IMR-90 (cell line): Measurements from ENCODE around the gene MIPEP. TPM values are rescaled to one million over a fixed set of nuclear protein-coding genes. Genes with fewer than 3 reads are reported as not detected.

Experiments
- ATAC-seq: fragments of 200-7000 bp; cut with Tn5 transposase; 2 replicates; pipeline ENCODE4 v1.9.1; 2020; ENCODE audit warnings: low read depth, mild to moderate bottlenecking, moderate library complexity
- BruUV-seq: library from RNA; stranded (reverse); fragments of 400-500 nt; replicated peaks from 2 replicates; lab custom pipeline; 2021; lab: Mats Ljungman, UMichigan
- CTCF ChIA-PET: fragments of 300-600 bp; formaldehyde crosslinking; extraction: SDS; loops from one replicate; lab custom pipeline; 2021; ENCODE audit warnings: antibody characterized with exemption; lab: Yijun Ruan, JAX
- POLR2A ChIA-PET: fragments of 300-600 bp; sonication (Branson Sonifier 250); formaldehyde crosslinking; loops from one replicate; lab custom pipeline; 2022; ENCODE audit warnings: antibody characterized with exemption; ENCODE audit not compliant: unreplicated experiment; lab: Charles Lee
- DNase-seq: peaks from one replicate; pipeline ENCODE4 v3.0.0; 2013
- H2AFZ ChIP-seq: replicated peaks from 2 replicates; pipeline ENCODE3; 2013; ENCODE audit warnings: low read length, mild to moderate bottlenecking; ENCODE audit not compliant: poor library complexity
- H2AK5ac ChIP-seq: 2 replicates; pipeline ENCODE4 v1.6.1; 2013; ENCODE audit warnings: low read depth, low read length, inconsistent platforms
- H2AK9ac ChIP-seq: replicated peaks from 2 replicates; pipeline ENCODE3; 2013; ENCODE audit warnings: mild to moderate bottlenecking, low read depth, low read length, moderate library complexity; ENCODE audit not compliant: poor library complexity
- H2BK120ac ChIP-seq: 2 replicates; pipeline ENCODE4 v1.6.1; 2013; ENCODE audit warnings: low read depth, low read length, inconsistent platforms
- H2BK15ac ChIP-seq: 3 replicates; pipeline ENCODE4 v1.6.1; 2013; ENCODE audit warnings: low read depth, low read length, inconsistent platforms
- H2BK20ac ChIP-seq: 2 replicates; pipeline ENCODE4 v1.6.1; 2013; ENCODE audit warnings: low read depth, mild to moderate bottlenecking, inconsistent platforms, low read length, moderate library complexity
- H2BK5ac ChIP-seq: 2 replicates; pipeline ENCODE4 v1.6.1; 2013; ENCODE audit warnings: mild to moderate bottlenecking, low read depth, low read length, inconsistent platforms; ENCODE audit not compliant: poor library complexity, severe bottlenecking
- H3K14ac ChIP-seq: replicated peaks from 2 replicates; pipeline ENCODE4 v1.6.1; 2013; ENCODE audit warnings: low read depth, low read length, inconsistent platforms
- H3K18ac ChIP-seq: 2 replicates; pipeline ENCODE4 v1.6.1; 2013; ENCODE audit warnings: low read depth, low read length, control low read depth
- H3K23ac ChIP-seq: 2 replicates; pipeline ENCODE4 v1.6.1; 2013; ENCODE audit warnings: low read depth, low read length, inconsistent platforms
- H3K27ac ChIP-seq: 2 replicates; pipeline ENCODE4 v1.5.1; 2013; ENCODE audit warnings: mild to moderate bottlenecking, control low read depth, low read length; ENCODE audit not compliant: insufficient read depth
- H3K27me3 ChIP-seq: 2 replicates; pipeline ENCODE4 v1.6.1; 2013; ENCODE audit warnings: low read length; ENCODE audit not compliant: control insufficient read depth, insufficient read depth
- H3K36me3 ChIP-seq: 2 replicates; pipeline ENCODE4 v1.6.1; 2013; ENCODE audit warnings: low read length, mixed read lengths; ENCODE audit not compliant: control insufficient read depth, insufficient read depth
- H3K4ac ChIP-seq: 2 replicates; pipeline ENCODE4 v1.6.1; 2013; ENCODE audit warnings: low read depth, low read length, inconsistent platforms
- H3K4me1 ChIP-seq: 2 replicates; pipeline ENCODE4 v1.6.1; 2013; ENCODE audit warnings: low read length, mixed read lengths; ENCODE audit not compliant: control insufficient read depth, insufficient read depth
- H3K4me2 ChIP-seq: 2 replicates; pipeline ENCODE4 v1.6.1; 2013; ENCODE audit warnings: low read depth, mild to moderate bottlenecking, control low read depth, low read length, moderate library complexity
- H3K4me3 ChIP-seq: 2 replicates; pipeline ENCODE4 v1.5.1; 2013; ENCODE audit warnings: low read depth, mild to moderate bottlenecking, control low read depth, low read length, moderate library complexity; ENCODE audit not compliant: insufficient read depth
- H3K56ac ChIP-seq: 2 replicates; pipeline ENCODE4 v1.6.1; 2013; ENCODE audit warnings: low read length, inconsistent platforms; ENCODE audit not compliant: insufficient read depth; ENCODE audit errors: extremely low read depth
- H3K79me1 ChIP-seq, 2 experiments: 2 replicates each; pipeline ENCODE4 v1.6.1; 2013; ENCODE audit warnings: low read length in 2 of 2, inconsistent platforms in 1 of 2, low read depth in 1 of 2
- H3K9ac ChIP-seq: 2 replicates; pipeline ENCODE4 v1.6.1; 2013; ENCODE audit warnings: low read depth, low read length, control low read depth
- H3K9me1 ChIP-seq: 2 replicates; pipeline ENCODE4 v1.6.1; 2013; ENCODE audit warnings: low read length, inconsistent platforms; ENCODE audit not compliant: insufficient read depth
- H3K9me3 ChIP-seq: 2 replicates; pipeline ENCODE4 v1.6.1; 2013; ENCODE audit warnings: low read length; ENCODE audit not compliant: control insufficient read depth, insufficient read depth
- H4K20me1 ChIP-seq: 2 replicates; pipeline ENCODE4 v1.6.1; 2013; ENCODE audit warnings: low read length, inconsistent platforms; ENCODE audit not compliant: insufficient read depth
- H4K5ac ChIP-seq: 2 replicates; pipeline ENCODE4 v1.6.1; 2013; ENCODE audit warnings: mild to moderate bottlenecking, low read depth, low read length, control low read depth
- H4K8ac ChIP-seq, 2 experiments: 2 replicates each; pipeline ENCODE4 v1.6.1; 2013; ENCODE audit warnings: low read depth in 2 of 2, low read length in 2 of 2, control low read depth in 1 of 2, inconsistent platforms in 1 of 2
- H4K91ac ChIP-seq: 2 replicates; pipeline ENCODE4 v1.6.1; 2013; ENCODE audit warnings: low read depth, low read length, inconsistent platforms; ENCODE audit not compliant: insufficient read depth
- BHLHE40 ChIP-seq: fragments of 150-350 bp; IDR thresholded peaks from 2 replicates; pipeline ENCODE4 v1.6.1; 2016; ENCODE audit warnings: mild to moderate bottlenecking, low read depth, low read length
- CEBPB ChIP-seq: IDR thresholded peaks from 2 replicates; pipeline ENCODE4 v1.6.1; 2012; ENCODE audit warnings: low read depth, low read length, improper control_type of control experiment
- CHD1 ChIP-seq: IDR thresholded peaks from 2 replicates; pipeline ENCODE4 v1.6.1; 2012; ENCODE audit warnings: low read depth, low read length, improper control_type of control experiment
- CTCF ChIP-seq: conservative IDR thresholded peaks from 2 replicates; pipeline ENCODE4 v1.5.1; 2012; ENCODE audit warnings: mild to moderate bottlenecking, low read depth, low read length, improper control_type of control experiment
- ELK1 ChIP-seq: fragments of 150-350 bp; IDR thresholded peaks from 2 replicates; pipeline ENCODE4 v1.6.1; 2016; ENCODE audit warnings: low read depth, mild to moderate bottlenecking, low read length, moderate library complexity, borderline replicate concordance
- FOS ChIP-seq: fragments of 150-350 bp; IDR thresholded peaks from 2 replicates; pipeline ENCODE4 v1.6.1; 2016; ENCODE audit warnings: low read depth, low read length
- MAFK ChIP-seq: IDR thresholded peaks from 2 replicates; pipeline ENCODE4 v1.6.1; 2012; ENCODE audit warnings: low read depth, low read length, improper control_type of control experiment
- MAZ ChIP-seq: IDR thresholded peaks from 2 replicates; pipeline ENCODE4 v1.6.1; 2012; ENCODE audit warnings: low read depth, mild to moderate bottlenecking, low read length, improper control_type of control experiment, moderate library complexity, borderline replicate concordance
- MXI1 ChIP-seq: IDR thresholded peaks from 2 replicates; pipeline ENCODE4 v1.6.1; 2012; ENCODE audit warnings: low read depth, mild to moderate bottlenecking, low read length, moderate library complexity, borderline replicate concordance
- NFE2L2 ChIP-seq: fragments of 150-350 bp; IDR thresholded peaks from 2 replicates; pipeline ENCODE4 v1.6.1; 2016; ENCODE audit warnings: low read depth, mild to moderate bottlenecking, low read length
- POLR2A ChIP-seq: IDR thresholded peaks from 2 replicates; pipeline ENCODE4 v1.6.1; 2012; ENCODE audit warnings: mild to moderate bottlenecking, low read depth, low read length
- RAD21 ChIP-seq: IDR thresholded peaks from 2 replicates; pipeline ENCODE4 v1.6.1; 2012; ENCODE audit warnings: low read length, improper control_type of control experiment
- RCOR1 ChIP-seq: IDR thresholded peaks from 2 replicates; pipeline ENCODE4 v1.6.1; 2012; ENCODE audit warnings: mild to moderate bottlenecking, low read length, improper control_type of control experiment; ENCODE audit not compliant: insufficient replicate concordance
- RFX5 ChIP-seq: IDR thresholded peaks from 2 replicates; pipeline ENCODE4 v1.8.0; 2012; ENCODE audit warnings: low read depth, mild to moderate bottlenecking, low read length, moderate library complexity
- SMC3 ChIP-seq: fragments of 150-350 bp; IDR thresholded peaks from 2 replicates; pipeline ENCODE4 v1.6.1; 2016; ENCODE audit warnings: low read depth, mild to moderate bottlenecking, antibody characterized with exemption, low read length, moderate library complexity
- dilution Hi-C: fragments of 300-500 bp; cut with HindIII; formaldehyde crosslinking; loops from one replicate; pipeline ENCODE4 v1.14.3; 2018; ENCODE audit warnings: low sequenced_read_pairs; ENCODE audit not compliant: unreplicated experiment
- in situ Hi-C: fragments of 300-500 bp; cut with MboI; formaldehyde crosslinking; loops from 3 replicates; pipeline ENCODE4 v1.14.3; 2019; ENCODE audit warnings: low sequenced_read_pairs, inconsistent platforms, mixed read lengths
- intact Hi-C: fragments of 100-400 bp; cut with micrococcal nuclease; formaldehyde crosslinking; loops from 2 replicates; pipeline ENCODE4 v1.10.0; 2022
- polyA plus RNA-seq, 3 experiments: library from polyadenylated mRNA; depleted of rRNA; stranded (reverse); fragments of >200 nt; gene quantifications; 2 replicates each; pipeline ENCODE4 v1.2.3, GENCODE V29; 2012; ENCODE audit warnings: low replicate concordance in 1 of 3
- total RNA-seq: library from RNA; depleted of rRNA; stranded (reverse); fragments of >200 nt; gene quantifications from 2 replicates; pipeline ENCODE4 v1.2.3, GENCODE V29; 2012
- TF ChIP-seq, protein P1 (sequence below): fragments of 150-350 bp; IDR thresholded peaks from 2 replicates; pipeline ENCODE4 v1.6.1; 2017; ENCODE audit warnings: mild to moderate bottlenecking, antibody characterized with exemption, low read length, low read depth

Gene MIPEP
- total and polyA plus RNA-seq, 2 of the 4 experiments (the other 2 are of a cell fraction), result 15.0 to 21.5 TPM

DNA sequence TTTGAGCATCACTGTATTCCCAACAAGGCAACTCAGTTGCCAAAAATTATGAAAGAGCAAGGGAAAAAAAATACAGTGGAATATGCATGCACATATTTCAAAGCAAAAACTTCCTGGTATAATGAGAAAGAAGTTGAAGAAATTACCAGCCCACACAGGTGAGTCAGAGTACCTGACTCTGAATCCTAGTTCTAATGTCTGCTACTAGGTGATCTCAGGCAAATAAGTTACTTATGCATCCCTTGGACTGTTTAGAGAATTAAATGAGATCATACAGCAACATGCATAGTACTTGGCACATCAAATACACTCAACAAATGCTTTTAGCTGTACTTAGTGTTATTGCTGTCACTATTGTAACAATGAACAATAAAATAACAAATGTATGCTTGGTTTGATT, 144.9 kb downstream of the MIPEP start:
- dilution Hi-C loops (no loop called here), intact Hi-C loops (no loop called here), in situ Hi-C loops (no loop called here)
- ChIA-PET CTCF (no interaction called here), POLR2A (no interaction called here)
- DNase-seq (no peak), ATAC-seq (no peak)
- no peak overlapping the region for H3K56ac ChIP-seq
- peaks cover 5% of the 10 kb centered on the region; the same call in 1 of the 2 replicates for H3K4me1 ChIP-seq
- H2AK9ac ChIP-seq, result no peak overlapping the region
- H3K4ac ChIP-seq, result peak overlapping the region; percentile 21; the same call in 1 of the 2 replicates
- H3K36me3 ChIP-seq, result 0 out of 2 replicates have a peak, but pooled peaks cover 4% of the 10 kb centered on the region
- TF ChIP-seq POLR2A, result no peak
- TF ChIP-seq CEBPB, result no peak
- TF ChIP-seq RFX5, result no peak
- TF ChIP-seq ELK1, result no peak
- TF ChIP-seq, protein P1, sequence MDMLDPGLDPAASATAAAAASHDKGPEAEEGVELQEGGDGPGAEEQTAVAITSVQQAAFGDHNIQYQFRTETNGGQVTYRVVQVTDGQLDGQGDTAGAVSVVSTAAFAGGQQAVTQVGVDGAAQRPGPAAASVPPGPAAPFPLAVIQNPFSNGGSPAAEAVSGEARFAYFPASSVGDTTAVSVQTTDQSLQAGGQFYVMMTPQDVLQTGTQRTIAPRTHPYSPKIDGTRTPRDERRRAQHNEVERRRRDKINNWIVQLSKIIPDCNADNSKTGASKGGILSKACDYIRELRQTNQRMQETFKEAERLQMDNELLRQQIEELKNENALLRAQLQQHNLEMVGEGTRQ, result no peak
- no peak for TF ChIP-seq MXI1
- TF ChIP-seq SMC3, result no peak
- no peak for TF ChIP-seq CHD1
- no peak for TF ChIP-seq MAFK
- TF ChIP-seq CTCF, result no peak
- TF ChIP-seq BHLHE40, result no peak
- TF ChIP-seq NFE2L2, result no peak
- no peak for TF ChIP-seq FOS
- TF ChIP-seq RAD21, result no peak
- TF ChIP-seq MAZ, result no peak
- TF ChIP-seq RCOR1, result no peak
- no peak overlapping the region for H3K4me2 ChIP-seq
- H2BK5ac ChIP-seq, result no peak overlapping the region
- H3K23ac ChIP-seq, result no peak overlapping the region
- H4K5ac ChIP-seq, result no peak overlapping the region
- H3K4me3 ChIP-seq, result no peak overlapping the region
- no peak overlapping the region for H2BK15ac ChIP-seq
- no peak overlapping the region for H2AFZ ChIP-seq
- H3K79me1 ChIP-seq, result no peaks in the 10 kb centered on the region; a peak in 1 of 4 replicates
- no peak overlapping the region for H3K14ac ChIP-seq
- H4K91ac ChIP-seq, result no peak overlapping the region
- no peak overlapping the region for H3K9ac ChIP-seq
- H2BK20ac ChIP-seq, result peak overlapping the region; percentile 22; the same call in 1 of the 2 replicates
- H3K9me1 ChIP-seq, result peaks cover 11% of the 10 kb centered on the region
- H3K9me3 ChIP-seq, result no peaks in the 10 kb centered on the region
- no peak overlapping the region for H3K27ac ChIP-seq
- no peaks in the 10 kb centered on the region for H4K20me1 ChIP-seq
- H4K8ac ChIP-seq, result no peak overlapping the region
- H2AK5ac ChIP-seq, result no peak overlapping the region
- H3K18ac ChIP-seq, result 0 out of 2 replicates have a peak overlapping the region, but pooled peaks have one; percentile 54
- no peaks in the 10 kb centered on the region for H3K27me3 ChIP-seq
- BruUV-seq, result no TSS peak
- no peak overlapping the region for H2BK120ac ChIP-seq
